HL-60/S4 treated with phorbol 12-myristate 13-acetate at 8.2 ng/mL for 4 days and 3 days (cell line): ENCODE results near the gene ZNF423.

Experiments used
- in situ Hi-C: fragments of 300-500 bp; cut with MboI; formaldehyde crosslinking; loops from 2 replicates; pipeline ENCODE4 v1.15.0; 2022; ENCODE audit warnings: low sequenced_read_pairs

ZNF423 gene

GRCh38 chr16:49502136-49502881 lies 353.6 kb downstream of the ZNF423 start:
- in situ Hi-C loops = no loop called here

GRCh38 chr16:49499869-49500610 lies 355.9 kb downstream of the ZNF423 start:
- in situ Hi-C loops = no loop called here

GRCh38 chr16:49499414-49499785 lies 356.5 kb downstream of the ZNF423 start:
- in situ Hi-C loops = no loop called here

- in situ Hi-C loops = no loop called here
These were observed 357.1 kb downstream of the ZNF423 start for GRCh38 chr16:49498666-49499413.

- in situ Hi-C loops = no loop called here
These were observed 357.6 kb downstream of the ZNF423 start for GRCh38 chr16:49498264-49498663.

GRCh38 chr16:49497466-49497865 lies 358.4 kb downstream of the ZNF423 start:
- in situ Hi-C loops = no loop called here

GRCh38 chr16:49496656-49497055 lies 359.3 kb downstream of the ZNF423 start:
- in situ Hi-C loops = no loop called here

- in situ Hi-C loops = no loop called here
These were observed 360.1 kb downstream of the ZNF423 start for GRCh38 chr16:49495596-49496355.

- in situ Hi-C loops = no loop called here
These were observed 360.9 kb downstream of the ZNF423 start for GRCh38 chr16:49494891-49495566.

GRCh38 chr16:49494474-49494873 lies 361.4 kb downstream of the ZNF423 start:
- in situ Hi-C loops = no loop called here

- in situ Hi-C loops = no loop called here
These were observed 362.1 kb downstream of the ZNF423 start for GRCh38 chr16:49493836-49494235.

GRCh38 chr16:49492896-49493626 lies 362.9 kb downstream of the ZNF423 start:
- in situ Hi-C loops = no loop called here

- in situ Hi-C loops = no loop called here
These were observed 363.8 kb downstream of the ZNF423 start for GRCh38 chr16:49491771-49492761.

- in situ Hi-C loops = no loop called here
These were observed 364.7 kb downstream of the ZNF423 start for GRCh38 chr16:49491106-49491670.

- in situ Hi-C loops = no loop called here
These were observed 365.6 kb downstream of the ZNF423 start for GRCh38 chr16:49490321-49490705.

GRCh38 chr16:49489686-49490320 lies 366.1 kb downstream of the ZNF423 start:
- in situ Hi-C loops = no loop called here

- in situ Hi-C loops = no loop called here
These were observed 367.0 kb downstream of the ZNF423 start for GRCh38 chr16:49488740-49489525.
